ENCODE measurements around the gene RSKR.

DNA sequence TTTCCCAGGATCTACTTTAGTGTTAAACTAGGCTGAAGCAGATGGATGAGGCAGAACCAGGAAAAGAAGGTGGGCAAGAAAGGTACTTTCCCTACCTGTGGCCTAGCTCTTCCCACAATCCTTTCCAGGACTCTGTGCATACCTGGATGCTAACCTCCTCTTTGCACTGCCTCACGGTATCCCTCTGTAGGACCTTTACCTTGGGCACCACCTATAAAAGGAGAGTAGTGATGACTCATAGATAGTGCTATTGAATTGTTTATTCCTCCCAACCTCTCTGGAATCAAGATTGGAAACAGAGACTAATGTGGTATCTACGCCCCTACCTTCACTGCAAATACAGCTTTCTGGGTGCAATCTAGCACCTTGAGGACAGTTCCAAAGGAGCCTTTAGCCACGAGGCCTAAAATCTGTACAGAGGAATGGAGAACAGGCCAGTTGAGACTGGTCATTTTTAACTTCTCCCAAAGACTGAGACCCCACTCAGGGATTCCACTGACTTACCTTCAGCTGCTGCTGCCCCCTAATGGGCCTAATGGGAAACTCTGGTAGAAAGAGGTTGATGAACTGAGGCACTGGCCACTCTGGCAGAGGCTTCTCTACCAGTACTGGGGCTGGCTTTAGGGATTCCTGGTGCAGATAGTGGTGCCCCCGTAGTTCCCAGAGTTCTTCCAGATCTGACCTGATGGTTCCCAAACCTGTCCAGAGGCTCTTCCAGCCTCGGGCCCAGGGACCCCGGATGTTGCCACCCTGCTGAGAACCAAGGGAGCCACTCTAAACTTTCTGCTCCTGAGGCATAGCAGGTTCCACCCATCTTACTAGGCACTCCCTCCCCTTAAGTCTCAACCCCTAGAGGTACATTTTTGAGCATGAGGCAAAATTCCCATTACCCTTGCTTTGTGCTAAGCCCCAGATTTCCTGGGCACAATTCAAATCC, 781 bp downstream of the RSKR start:
- TF ChIP-seq, protein P1, sequence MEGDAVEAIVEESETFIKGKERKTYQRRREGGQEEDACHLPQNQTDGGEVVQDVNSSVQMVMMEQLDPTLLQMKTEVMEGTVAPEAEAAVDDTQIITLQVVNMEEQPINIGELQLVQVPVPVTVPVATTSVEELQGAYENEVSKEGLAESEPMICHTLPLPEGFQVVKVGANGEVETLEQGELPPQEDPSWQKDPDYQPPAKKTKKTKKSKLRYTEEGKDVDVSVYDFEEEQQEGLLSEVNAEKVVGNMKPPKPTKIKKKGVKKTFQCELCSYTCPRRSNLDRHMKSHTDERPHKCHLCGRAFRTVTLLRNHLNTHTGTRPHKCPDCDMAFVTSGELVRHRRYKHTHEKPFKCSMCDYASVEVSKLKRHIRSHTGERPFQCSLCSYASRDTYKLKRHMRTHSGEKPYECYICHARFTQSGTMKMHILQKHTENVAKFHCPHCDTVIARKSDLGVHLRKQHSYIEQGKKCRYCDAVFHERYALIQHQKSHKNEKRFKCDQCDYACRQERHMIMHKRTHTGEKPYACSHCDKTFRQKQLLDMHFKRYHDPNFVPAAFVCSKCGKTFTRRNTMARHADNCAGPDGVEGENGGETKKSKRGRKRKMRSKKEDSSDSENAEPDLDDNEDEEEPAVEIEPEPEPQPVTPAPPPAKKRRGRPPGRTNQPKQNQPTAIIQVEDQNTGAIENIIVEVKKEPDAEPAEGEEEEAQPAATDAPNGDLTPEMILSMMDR (IDR thresholded peaks at IDR 0.05) = peak; percentile 77
- no peak for TF ChIP-seq EZH2phosphoT487 (IDR thresholded peaks at IDR 0.05)
- no peak for TF ChIP-seq EZH2 (IDR thresholded peaks at IDR 0.05)
